ENCODE data around the gene ACTR1A.

Gene ACTR1A

GRCh38 chr10:102452672-102453340 lies 49.7 kb downstream of the ACTR1A start:
- DNase-seq, result peak; percentile 49

- peak; percentile 48 for DNase-seq
These were observed 51.2 kb downstream of the ACTR1A start, which contains the start of gene C10orf95 for GRCh38 chr10:102451105-102451969. TSS of gene C10orf95 (minus strand) at chr10:102451543. CDS start at chr10:102451093, 450 bp downstream.

GRCh38 chr10:102450374-102451104 lies 52.0 kb downstream of the ACTR1A start:
- peak; percentile 89 for DNase-seq

- no peak for DNase-seq
These were observed 52.5 kb downstream of the ACTR1A start for GRCh38 chr10:102450124-102450373.

- DNase-seq, result peak; percentile 95
These were observed 53.0 kb downstream of the ACTR1A start for GRCh38 chr10:102449321-102450123.

GRCh38 chr10:102444851-102445250 lies 57.7 kb downstream of the ACTR1A start:
- no peak for DNase-seq

DNA sequence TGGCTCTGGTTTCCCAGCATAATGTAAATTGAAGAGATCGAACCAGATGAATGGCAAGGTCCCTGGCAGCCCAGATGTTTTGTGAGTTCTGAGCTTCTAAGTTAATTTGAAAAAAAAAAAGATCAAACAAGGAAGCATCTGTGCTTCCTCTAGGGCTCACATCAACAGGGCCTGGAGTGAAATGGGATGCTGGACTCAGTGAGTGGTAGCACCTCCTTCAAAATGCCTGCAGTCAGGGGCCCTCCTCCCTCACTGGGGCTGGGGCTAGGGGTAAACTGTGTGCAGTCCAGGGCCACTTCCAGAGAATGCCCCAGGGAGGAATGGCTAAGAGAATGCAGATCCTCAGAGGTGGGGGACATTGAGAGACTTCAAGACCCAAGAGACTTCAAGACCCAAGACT lies 64.1 kb downstream of the ACTR1A start:
- DNase-seq, result no peak

GRCh38 chr10:102437515-102437914 lies 65.0 kb downstream of the ACTR1A start:
- no peak for DNase-seq

DNA sequence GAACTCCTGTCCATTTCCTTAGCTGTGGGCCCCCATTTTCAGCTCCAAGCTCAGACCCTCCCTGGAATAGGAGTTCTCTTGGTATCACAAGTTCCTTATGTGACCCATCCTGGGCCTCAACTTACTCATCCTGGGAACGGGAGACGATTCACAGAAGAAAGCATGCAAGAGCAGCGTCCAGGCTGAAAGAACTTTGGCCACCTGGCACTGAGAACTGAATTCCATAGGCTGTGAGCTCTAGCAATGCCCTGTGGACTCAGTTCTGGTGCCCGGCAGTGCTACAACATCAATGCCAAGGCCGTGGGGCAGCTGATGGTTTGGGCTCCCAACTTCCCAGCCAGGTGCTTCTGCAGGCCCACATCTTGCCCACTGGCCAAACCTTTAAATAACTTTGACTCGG lies 66.2 kb downstream of the ACTR1A start:
- DNase-seq, result no peak

DNA sequence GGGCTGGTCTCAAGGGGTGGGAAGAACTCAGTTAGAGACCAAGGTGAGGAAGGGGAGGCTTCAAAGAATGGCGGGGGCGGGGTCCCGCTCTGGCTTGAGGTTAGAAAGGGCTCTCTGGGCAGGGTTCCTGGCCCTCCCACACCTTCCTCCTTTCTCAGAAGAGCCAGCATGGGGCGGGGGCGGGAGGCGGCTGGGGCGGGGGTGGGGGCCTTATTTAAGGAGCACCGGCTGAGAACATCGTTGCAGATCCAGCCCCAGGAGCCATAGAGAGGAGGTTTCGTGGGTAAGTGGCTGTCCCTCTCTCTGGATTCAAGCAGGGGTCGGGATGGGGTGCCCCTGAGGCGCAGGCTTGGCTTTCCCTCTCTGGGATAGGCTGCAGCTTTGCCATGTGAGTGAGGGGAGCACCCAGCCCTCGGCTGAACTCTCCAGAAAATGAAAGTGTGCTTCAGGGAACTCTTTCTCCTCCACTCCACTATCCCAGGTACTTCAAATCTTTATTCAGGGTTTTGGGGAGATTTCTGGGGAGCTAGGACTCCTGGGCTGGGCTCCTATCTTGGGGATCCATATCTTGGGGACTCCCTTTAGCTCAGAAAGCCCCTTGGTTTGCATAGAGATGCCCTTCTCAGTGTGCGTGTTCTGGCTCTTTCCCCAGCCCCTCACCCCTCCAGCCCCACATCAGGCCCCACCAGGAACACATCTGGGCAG lies 66.8 kb downstream of the ACTR1A start:
- DNase-seq, result peak; percentile 77

GRCh38 chr10:102435133-102435497 lies 67.4 kb downstream of the ACTR1A start:
- DNase-seq, result no peak

GRCh38 chr10:102434394-102435132 lies 67.9 kb downstream of the ACTR1A start:
- peak; percentile 50 for DNase-seq

DNA sequence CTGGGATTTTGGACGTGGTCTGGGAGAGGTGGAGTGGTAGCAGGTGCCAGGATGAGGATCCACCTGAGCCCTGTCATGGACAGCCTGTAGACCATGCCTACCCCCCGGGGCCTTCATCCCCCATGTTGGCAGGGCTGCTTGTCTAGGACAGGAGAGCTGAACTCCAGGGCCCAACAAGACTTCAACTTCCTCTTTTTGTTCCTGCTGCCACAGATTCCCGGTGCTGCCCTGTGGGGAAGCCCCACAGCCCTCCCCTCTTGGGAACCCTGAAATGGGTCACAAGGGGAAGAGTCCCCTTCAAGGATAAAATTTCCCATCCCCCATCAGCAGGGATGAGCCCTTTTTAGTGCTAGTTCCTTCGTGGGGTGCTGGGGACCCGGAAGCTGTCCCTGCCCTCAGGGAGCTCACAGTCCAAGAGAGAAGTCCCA lies 68.9 kb downstream of the ACTR1A start:
- peak; percentile 56 for DNase-seq

DNA sequence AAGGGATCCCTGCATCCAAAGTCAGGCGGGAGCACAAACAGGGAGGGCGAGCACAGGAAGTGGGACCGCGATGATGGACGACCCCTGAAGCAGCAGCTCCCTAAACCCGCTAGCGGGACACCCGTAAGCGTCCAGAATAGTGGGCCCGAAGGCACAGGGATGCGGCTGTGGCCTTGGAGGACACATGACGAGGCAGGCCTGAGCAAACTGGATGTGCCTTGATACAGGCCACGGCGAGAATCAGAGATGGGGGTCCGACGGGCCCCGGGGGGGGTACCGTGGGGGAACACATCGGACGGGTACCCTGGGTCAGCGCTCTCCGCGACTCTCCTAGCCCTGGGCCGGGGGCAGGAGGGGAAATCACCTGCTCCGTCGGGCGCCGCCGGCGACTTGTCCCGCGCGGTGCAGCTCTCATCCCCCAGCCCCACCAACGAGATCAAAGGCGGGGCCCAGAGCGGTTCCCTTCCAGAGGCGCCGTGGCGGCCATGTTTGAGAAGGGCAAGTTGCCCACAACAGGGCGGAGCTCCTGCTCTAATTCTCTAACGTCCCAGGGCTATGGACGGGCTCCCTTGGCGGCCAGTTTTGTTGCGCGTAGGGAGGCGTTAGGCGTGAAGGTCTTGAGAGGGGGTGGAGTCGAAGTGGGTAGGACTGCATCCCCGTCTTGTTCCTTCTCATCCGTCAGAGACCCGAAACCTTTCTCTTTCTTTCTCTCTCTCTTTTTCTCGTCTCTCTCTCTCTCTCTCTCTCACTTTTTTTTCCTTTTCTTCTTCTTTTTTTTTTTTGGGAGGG lies 70.2 kb downstream of the ACTR1A start, which contains the start of gene CUEDC2:
Gene CUEDC2, minus strand, starts transcription at position 413 of the 789 bp plus-strand sequence. CDS start 7,386 bp downstream, outside the sequence.
- DNase-seq, result peak; percentile 99

DNA sequence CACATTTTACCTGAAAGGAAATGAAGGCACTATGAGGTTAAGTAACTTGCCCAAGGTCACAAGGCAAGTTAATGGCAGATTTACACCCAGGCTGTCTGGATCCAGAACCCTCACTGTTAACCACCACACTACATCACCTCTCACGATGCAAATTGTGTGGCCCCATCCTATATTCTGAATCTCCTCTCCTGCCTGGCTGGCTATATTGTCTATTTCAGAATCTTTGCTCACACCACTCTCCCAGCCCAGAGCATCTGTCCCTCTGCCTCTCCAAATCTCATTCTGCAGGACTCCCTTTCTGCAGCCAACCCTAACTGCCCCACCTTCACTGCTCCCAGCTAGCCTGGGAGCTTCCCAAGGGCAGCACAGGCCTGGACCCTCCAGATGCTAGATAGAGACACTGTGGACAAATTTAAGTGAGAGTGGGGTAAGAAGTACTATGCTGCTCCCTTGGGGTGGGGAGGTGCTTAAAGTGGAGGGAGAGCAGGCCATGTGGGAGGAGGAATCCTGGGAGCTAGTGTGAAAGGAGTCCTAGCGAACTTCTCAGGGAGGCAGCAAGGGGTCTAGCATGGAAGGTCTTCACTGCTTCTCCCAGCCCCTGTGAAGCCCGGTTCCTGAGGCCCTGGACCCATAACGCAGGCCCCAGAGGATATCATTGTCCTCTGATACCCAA lies 70.9 kb downstream of the ACTR1A start:
- peak; percentile 61 for DNase-seq

- no peak for DNase-seq
These were observed 73.0 kb downstream of the ACTR1A start for GRCh38 chr10:102429468-102429867.
